SK-N-SH (cell line): ENCODE results near the gene CYP46A1.

ENCODE experiments used
- EP300 ChIP-seq, 2 experiments: IDR thresholded peaks; 2 replicates each; pipeline versions ENCODE4 v1.4.0 to v1.6.1; 2012; ENCODE audit warnings: borderline replicate concordance in 1 of 2, low read depth in 1 of 2, low read length in 1 of 2
- MXI1 ChIP-seq: IDR thresholded peaks from 2 replicates; pipeline ENCODE4 v1.6.1; 2012; ENCODE audit warnings: mild to moderate bottlenecking, low read depth, low read length, improper control_type of control experiment
- POLR2AphosphoS5 ChIP-seq: IDR thresholded peaks from 2 replicates; pipeline ENCODE4 v1.6.1; 2012; ENCODE audit warnings: low read depth, low read length
- USF2 ChIP-seq: fragments of 150-350 bp; IDR thresholded peaks from 2 replicates; pipeline ENCODE4 v1.6.1; 2017; ENCODE audit warnings: antibody characterized with exemption, low read length, low read depth, borderline replicate concordance
- YY1 ChIP-seq: IDR thresholded peaks from 2 replicates; pipeline ENCODE4 v1.4.0; 2012; ENCODE audit warnings: low read depth, mild to moderate bottlenecking
- TF ChIP-seq, protein P1 (sequence below): fragments of 200-600 bp; sonication (generic); IDR thresholded peaks from 2 replicates; pipeline ENCODE4 v1.6.1; 2017; ENCODE audit warnings: antibody characterized with exemption, mild to moderate bottlenecking, moderate library complexity
- TF ChIP-seq, protein P2 (sequence below): IDR thresholded peaks from 2 replicates; pipeline ENCODE4 v1.6.1; 2012; ENCODE audit warnings: mild to moderate bottlenecking, low read depth, low read length, moderate library complexity

GRCh38 chr14:99684410-99684934 is 374 bp downstream of the CYP46A1 start:
- no peak for TF ChIP-seq YY1
- TF ChIP-seq, protein P1, sequence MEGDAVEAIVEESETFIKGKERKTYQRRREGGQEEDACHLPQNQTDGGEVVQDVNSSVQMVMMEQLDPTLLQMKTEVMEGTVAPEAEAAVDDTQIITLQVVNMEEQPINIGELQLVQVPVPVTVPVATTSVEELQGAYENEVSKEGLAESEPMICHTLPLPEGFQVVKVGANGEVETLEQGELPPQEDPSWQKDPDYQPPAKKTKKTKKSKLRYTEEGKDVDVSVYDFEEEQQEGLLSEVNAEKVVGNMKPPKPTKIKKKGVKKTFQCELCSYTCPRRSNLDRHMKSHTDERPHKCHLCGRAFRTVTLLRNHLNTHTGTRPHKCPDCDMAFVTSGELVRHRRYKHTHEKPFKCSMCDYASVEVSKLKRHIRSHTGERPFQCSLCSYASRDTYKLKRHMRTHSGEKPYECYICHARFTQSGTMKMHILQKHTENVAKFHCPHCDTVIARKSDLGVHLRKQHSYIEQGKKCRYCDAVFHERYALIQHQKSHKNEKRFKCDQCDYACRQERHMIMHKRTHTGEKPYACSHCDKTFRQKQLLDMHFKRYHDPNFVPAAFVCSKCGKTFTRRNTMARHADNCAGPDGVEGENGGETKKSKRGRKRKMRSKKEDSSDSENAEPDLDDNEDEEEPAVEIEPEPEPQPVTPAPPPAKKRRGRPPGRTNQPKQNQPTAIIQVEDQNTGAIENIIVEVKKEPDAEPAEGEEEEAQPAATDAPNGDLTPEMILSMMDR, result no peak
- TF ChIP-seq EP300 (IDR thresholded peaks at IDR 0.05; ENCODE audit: borderline replicate concordance in 1 of 2, low read depth in 1 of 2, low read length in 1 of 2), result no peak
- TF ChIP-seq POLR2AphosphoS5, result no peak
- no peak for TF ChIP-seq MXI1
- TF ChIP-seq USF2, result no peak
- TF ChIP-seq, protein P2, sequence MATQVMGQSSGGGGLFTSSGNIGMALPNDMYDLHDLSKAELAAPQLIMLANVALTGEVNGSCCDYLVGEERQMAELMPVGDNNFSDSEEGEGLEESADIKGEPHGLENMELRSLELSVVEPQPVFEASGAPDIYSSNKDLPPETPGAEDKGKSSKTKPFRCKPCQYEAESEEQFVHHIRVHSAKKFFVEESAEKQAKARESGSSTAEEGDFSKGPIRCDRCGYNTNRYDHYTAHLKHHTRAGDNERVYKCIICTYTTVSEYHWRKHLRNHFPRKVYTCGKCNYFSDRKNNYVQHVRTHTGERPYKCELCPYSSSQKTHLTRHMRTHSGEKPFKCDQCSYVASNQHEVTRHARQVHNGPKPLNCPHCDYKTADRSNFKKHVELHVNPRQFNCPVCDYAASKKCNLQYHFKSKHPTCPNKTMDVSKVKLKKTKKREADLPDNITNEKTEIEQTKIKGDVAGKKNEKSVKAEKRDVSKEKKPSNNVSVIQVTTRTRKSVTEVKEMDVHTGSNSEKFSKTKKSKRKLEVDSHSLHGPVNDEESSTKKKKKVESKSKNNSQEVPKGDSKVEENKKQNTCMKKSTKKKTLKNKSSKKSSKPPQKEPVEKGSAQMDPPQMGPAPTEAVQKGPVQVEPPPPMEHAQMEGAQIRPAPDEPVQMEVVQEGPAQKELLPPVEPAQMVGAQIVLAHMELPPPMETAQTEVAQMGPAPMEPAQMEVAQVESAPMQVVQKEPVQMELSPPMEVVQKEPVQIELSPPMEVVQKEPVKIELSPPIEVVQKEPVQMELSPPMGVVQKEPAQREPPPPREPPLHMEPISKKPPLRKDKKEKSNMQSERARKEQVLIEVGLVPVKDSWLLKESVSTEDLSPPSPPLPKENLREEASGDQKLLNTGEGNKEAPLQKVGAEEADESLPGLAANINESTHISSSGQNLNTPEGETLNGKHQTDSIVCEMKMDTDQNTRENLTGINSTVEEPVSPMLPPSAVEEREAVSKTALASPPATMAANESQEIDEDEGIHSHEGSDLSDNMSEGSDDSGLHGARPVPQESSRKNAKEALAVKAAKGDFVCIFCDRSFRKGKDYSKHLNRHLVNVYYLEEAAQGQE, result no peak
